Posterior vena cava (tissue), 2 donors: Measurements from ENCODE around the gene ZNF384. TPM values are rescaled to one million over a fixed set of nuclear protein-coding genes. Genes with fewer than 3 reads are reported as not detected.

Experiments
- DNase-seq: peaks from one replicate; pipeline ENCODE4 v3.0.0-alpha.2; 2020; ENCODE audit warnings: low spot score
- intact Hi-C, 2 donors: fragments of 100-400 bp; cut with DNase I; formaldehyde crosslinking; loops; one replicate each; pipeline versions ENCODE4 v1.14.1 to v1.14.2; 2022 to 2023
- total RNA-seq, 2 donors: library from RNA; stranded (reverse); fragmentation: NEBNext Ultra II Directional; extraction: Animal tissue kit (Norgen Biotek cat#: 25700); gene quantifications; one replicate each; pipeline ENCODE4 v1.2.1, GENCODE V29; 2021
- donor health status: DM: yes; HTN: yes; CAD: no.
- donor health status: DM: yes; HTN: yes; CAD: no.

The ZNF384 gene
- total RNA-seq, 2 donors from 2014 or later: 35.6 to 40.1 TPM

- intact Hi-C loops: loop anchor here in 1 of 2 donors (5.0 kb wide), 2 partner anchors 49 to 441 kb away; partner anchors contain the start of gene C1RL
- no peak for DNase-seq
Measured at GRCh38 chr12:6666211-6666610, 23.0 kb downstream of the ZNF384 start.

GRCh38 chr12:6664902-6665301 is 24.3 kb downstream of the ZNF384 start:
- intact Hi-C loops: loop anchor here in 1 of 2 donors (5.0 kb wide), 2 partner anchors 48 to 442 kb away; partner anchors contain the start of gene C1RL
- DNase-seq: no peak

GRCh38 chr12:6662906-6663742 is 26.1 kb downstream of the ZNF384 start, which contains the start of gene ING4:
Gene ING4 (minus strand): TSS chr12:6663119. CDS start chr12:6663101, 18 bp downstream.
- intact Hi-C loops: loop anchor here in 1 of 2 donors (1.0 kb wide), 1 partner anchor 26 kb away; the partner anchor contains the start of gene ZNF384
- DNase-seq: peak; percentile 99

GRCh38 chr12:6662602-6662905 is 26.6 kb downstream of the ZNF384 start:
- DNase-seq: no peak
- intact Hi-C loops: no loop called here

GRCh38 chr12:6653987-6654386 is 35.2 kb downstream of the ZNF384 start:
- DNase-seq: no peak
- intact Hi-C loops: no loop called here

- DNase-seq: no peak
Measured at GRCh38 chr12:6653342-6653741, 35.8 kb downstream of the ZNF384 start.

GRCh38 chr12:6652391-6652790 is 36.8 kb downstream of the ZNF384 start:
- intact Hi-C loops: no loop called here
- no peak for DNase-seq

More at GRCh38 chr12:6653342-6653741, 35.8 kb downstream of the ZNF384 start:
- intact Hi-C loops: no loop called here

GRCh38 chr12:6650832-6651231 is 38.3 kb downstream of the ZNF384 start:
- peak; percentile 40 for DNase-seq

GRCh38 chr12:6647083-6647604 is 42.0 kb downstream of the ZNF384 start, which contains the start of gene ACRBP:
Gene ACRBP (minus strand): TSS chr12:6647432. CDS start chr12:6647366, 66 bp downstream.
- intact Hi-C loops: loop anchor here in 1 of 2 donors (10.0 kb wide), 1 partner anchor 82 kb away; the partner anchor contains the start of gene NOP2
- DNase-seq: peak; percentile 94

More at GRCh38 chr12:6650832-6651231, 38.3 kb downstream of the ZNF384 start:
- intact Hi-C loops: no loop called here

GRCh38 chr12:6646276-6647082 is 42.7 kb downstream of the ZNF384 start:
- DNase-seq: no peak
- intact Hi-C loops: loop anchor here in 1 of 2 donors (10.0 kb wide), 1 partner anchor 82 kb away; the partner anchor contains the start of gene NOP2

GRCh38 chr12:6644903-6645302 is 44.3 kb downstream of the ZNF384 start:
- intact Hi-C loops: loop anchor here in 1 of 2 donors (10.0 kb wide), 1 partner anchor 80 kb away; the partner anchor contains the start of gene NOP2

GRCh38 chr12:6644257-6644596 is 44.9 kb downstream of the ZNF384 start:
- DNase-seq: no peak
- intact Hi-C loops: loop anchor here in 1 of 2 donors (10.0 kb wide), 1 partner anchor 79 kb away; the partner anchor contains the start of gene NOP2

More at GRCh38 chr12:6644903-6645302, 44.3 kb downstream of the ZNF384 start:
- DNase-seq: no peak

GRCh38 chr12:6643569-6644256 is 45.5 kb downstream of the ZNF384 start:
- intact Hi-C loops: loop anchor here in 1 of 2 donors (10.0 kb wide), 1 partner anchor 79 kb away; the partner anchor contains the start of gene NOP2
- no peak for DNase-seq

GRCh38 chr12:6641131-6641530 is 48.0 kb downstream of the ZNF384 start:
- intact Hi-C loops: loop anchor here in 1 of 2 donors (10.0 kb wide), 1 partner anchor 76 kb away; the partner anchor contains the start of gene NOP2
- DNase-seq: no peak

GRCh38 chr12:6640497-6640896 is 48.7 kb downstream of the ZNF384 start:
- no peak for DNase-seq
- intact Hi-C loops: loop anchor here in 1 of 2 donors (10.0 kb wide), 1 partner anchor 76 kb away; the partner anchor contains the start of gene NOP2

GRCh38 chr12:6639151-6639801 is 49.9 kb downstream of the ZNF384 start:
- intact Hi-C loops: no loop called here

GRCh38 chr12:6638305-6638704 is 50.9 kb downstream of the ZNF384 start:
- DNase-seq: no peak
- intact Hi-C loops: no loop called here

More at GRCh38 chr12:6639151-6639801, 49.9 kb downstream of the ZNF384 start:
- no peak for DNase-seq
